Immature natural killer cell (primary cell): Measurements from ENCODE around the gene DOC2B. TPM values are rescaled to one million over a fixed set of nuclear protein-coding genes. Genes with fewer than 3 reads are reported as not detected.

Experiments used
- DNase-seq, 3 donors: peaks; one replicate each; pipeline ENCODE4 v3.0.0; 2022; ENCODE audit warnings: mixed read lengths in 1 of 3
- H3K27ac Mint-ChIP-seq, 6 donors: one replicate each; pipeline ENCODE4 v1.8.0; 2020; ENCODE audit warnings: mixed read lengths in 6 of 6, mild to moderate bottlenecking in 5 of 6, inconsistent platforms in 4 of 6, moderate library complexity in 3 of 6
- H3K27me3 Mint-ChIP-seq, 3 donors: one replicate each; pipeline ENCODE4 v1.8.0; 2020 to 2021; ENCODE audit warnings: low read depth in 3 of 3, mild to moderate bottlenecking in 3 of 3, mixed read lengths in 3 of 3, moderate library complexity in 3 of 3, inconsistent platforms in 1 of 3
- H3K36me3 Mint-ChIP-seq, 3 donors: one replicate each; pipeline ENCODE4 v1.8.0; 2020; ENCODE audit warnings: mixed read lengths in 3 of 3, inconsistent platforms in 2 of 3, mild to moderate bottlenecking in 2 of 3
- H3K4me1 Mint-ChIP-seq, 2 donors: one replicate each; pipeline ENCODE4 v1.8.0; 2020; ENCODE audit warnings: inconsistent platforms in 2 of 2, mild to moderate bottlenecking in 2 of 2, mixed read lengths in 2 of 2, moderate library complexity in 1 of 2
- H3K4me3 Mint-ChIP-seq, 5 donors: one replicate each; pipeline ENCODE4 v1.8.0; 2020; ENCODE audit warnings: mild to moderate bottlenecking in 5 of 5, mixed read lengths in 5 of 5, inconsistent platforms in 3 of 5, moderate library complexity in 3 of 5
- H3K9me3 Mint-ChIP-seq, 6 donors: one replicate each; pipeline ENCODE4 v1.8.0; 2020; ENCODE audit warnings: mild to moderate bottlenecking in 6 of 6, mixed read lengths in 6 of 6, inconsistent platforms in 4 of 6, moderate library complexity in 3 of 6
- polyA plus RNA-seq, 3 donors: library from polyadenylated mRNA; unstranded; fragments of 300-500 nt; fragmentation: Illumina TruSeq; gene quantifications; one replicate each; pipeline ENCODE4 v1.2.3, GENCODE V29; 2021

The DOC2B gene
- polyA plus RNA-seq, 3 donors from 2014 or later, result not detected

DNA sequence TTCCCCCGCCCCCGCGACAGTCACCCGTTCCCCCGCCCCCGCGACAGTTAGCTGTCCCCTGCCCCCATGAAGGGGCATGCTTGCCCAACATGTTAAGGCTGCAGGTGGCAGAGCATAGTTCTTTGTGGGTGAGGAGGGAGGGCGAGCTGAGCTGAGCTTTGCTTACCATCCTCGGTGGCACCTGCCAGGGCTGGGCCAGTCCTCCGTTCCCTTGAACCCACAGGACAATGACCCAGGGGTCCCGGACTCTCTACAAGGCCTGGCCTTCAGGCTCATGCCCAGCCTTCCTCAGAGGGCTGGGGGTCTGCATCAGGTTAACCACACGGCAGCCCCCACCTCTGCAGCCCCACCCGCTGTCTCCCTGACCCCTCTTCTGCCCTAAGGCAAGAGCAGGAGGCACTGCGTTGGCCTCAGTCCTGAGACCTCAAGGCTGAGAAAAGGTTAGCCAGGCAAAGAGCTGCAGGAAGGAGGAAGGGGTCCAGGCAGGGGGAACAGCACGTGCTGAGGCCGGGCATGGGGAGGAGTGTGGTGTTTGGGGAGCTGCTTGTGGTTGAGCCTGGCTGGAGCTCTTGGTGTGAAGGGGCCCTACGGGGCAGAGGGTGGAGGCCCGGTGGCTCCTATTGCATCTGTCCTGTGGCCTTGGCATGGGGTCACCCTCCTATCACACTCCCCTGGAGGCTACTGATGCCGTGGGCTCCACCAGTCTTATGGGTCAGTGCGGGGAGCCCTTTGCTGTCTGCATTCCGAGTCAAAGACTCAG, 11.4 kb upstream of the DOC2B start:
- Mint-ChIP-seq H3K36me3 (no peaks in the 10 kb centered on the region), H3K27ac (no peak overlapping the region), H3K27me3 (peaks cover 2 to 9% (median 6%) of the 10 kb centered on the region in 3 donors), H3K9me3 (peaks cover 0 to 1% (median 0%) of the 10 kb centered on the region in 6 donors), H3K4me1 (no peaks in the 10 kb centered on the region), H3K4me3 (no peak overlapping the region)
- DNase-seq, result no peak

DNA sequence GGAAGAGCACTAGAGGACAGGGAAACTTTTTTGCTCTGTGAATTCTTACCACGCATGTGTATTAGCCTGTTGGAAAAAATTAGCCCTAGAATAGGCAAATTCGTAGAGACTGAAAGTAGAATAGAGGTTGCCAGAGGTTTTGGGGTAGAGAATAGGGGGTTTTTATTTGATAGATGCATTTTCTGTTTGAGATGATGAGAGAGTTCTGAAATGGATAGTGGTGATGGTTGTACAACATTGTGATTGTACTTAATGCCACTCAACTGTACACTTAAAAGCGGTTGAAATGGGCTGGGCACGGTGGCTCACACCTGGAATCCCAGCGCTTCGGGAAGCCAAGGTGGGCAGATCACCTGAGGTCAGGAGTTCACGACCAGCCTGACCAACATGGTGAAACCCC, 8.0 kb upstream of the DOC2B start:
- peaks cover 0 to 4% of the 10 kb centered on the region in 2 donors for H3K4me1 Mint-ChIP-seq
- no peak overlapping the region for H3K27ac Mint-ChIP-seq
- no peak for DNase-seq
- no peaks in the 10 kb centered on the region for H3K36me3 Mint-ChIP-seq
- H3K27me3 Mint-ChIP-seq, result peaks cover 2 to 11% (median 6%) of the 10 kb centered on the region in 3 donors
- H3K9me3 Mint-ChIP-seq, result peaks cover 0 to 1% (median 0%) of the 10 kb centered on the region in 6 donors
- no peak overlapping the region for H3K4me3 Mint-ChIP-seq

DNA sequence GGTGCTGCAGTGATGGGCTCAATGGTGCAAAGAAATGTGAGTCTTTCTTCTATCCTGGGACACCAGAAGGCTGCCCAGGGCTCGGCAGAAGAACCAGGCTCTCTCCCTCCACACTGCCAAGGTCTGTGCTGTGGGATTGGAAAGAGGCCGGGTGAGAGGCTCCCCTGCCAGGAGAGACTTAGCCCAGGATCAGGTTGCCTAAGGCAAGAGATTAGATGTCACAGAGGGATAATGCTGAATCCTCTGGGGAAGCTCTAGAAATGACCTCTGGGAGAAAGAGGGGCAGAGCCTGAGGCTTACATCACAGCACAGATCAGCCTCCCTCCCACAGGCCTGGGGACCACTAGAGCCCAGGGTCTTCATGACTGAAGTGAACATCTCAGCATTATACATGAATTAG, 5.7 kb upstream of the DOC2B start:
- Mint-ChIP-seq H3K27ac (no peak overlapping the region), H3K9me3 (peaks cover 0 to 1% (median 0%) of the 10 kb centered on the region in 6 donors), H3K36me3 (no peaks in the 10 kb centered on the region), H3K27me3 (peaks cover 6 to 19% (median 8%) of the 10 kb centered on the region in 3 donors), H3K4me1 (peaks cover 0 to 6% of the 10 kb centered on the region in 2 donors), H3K4me3 (no peak overlapping the region)
- DNase-seq, result no peak

DNA sequence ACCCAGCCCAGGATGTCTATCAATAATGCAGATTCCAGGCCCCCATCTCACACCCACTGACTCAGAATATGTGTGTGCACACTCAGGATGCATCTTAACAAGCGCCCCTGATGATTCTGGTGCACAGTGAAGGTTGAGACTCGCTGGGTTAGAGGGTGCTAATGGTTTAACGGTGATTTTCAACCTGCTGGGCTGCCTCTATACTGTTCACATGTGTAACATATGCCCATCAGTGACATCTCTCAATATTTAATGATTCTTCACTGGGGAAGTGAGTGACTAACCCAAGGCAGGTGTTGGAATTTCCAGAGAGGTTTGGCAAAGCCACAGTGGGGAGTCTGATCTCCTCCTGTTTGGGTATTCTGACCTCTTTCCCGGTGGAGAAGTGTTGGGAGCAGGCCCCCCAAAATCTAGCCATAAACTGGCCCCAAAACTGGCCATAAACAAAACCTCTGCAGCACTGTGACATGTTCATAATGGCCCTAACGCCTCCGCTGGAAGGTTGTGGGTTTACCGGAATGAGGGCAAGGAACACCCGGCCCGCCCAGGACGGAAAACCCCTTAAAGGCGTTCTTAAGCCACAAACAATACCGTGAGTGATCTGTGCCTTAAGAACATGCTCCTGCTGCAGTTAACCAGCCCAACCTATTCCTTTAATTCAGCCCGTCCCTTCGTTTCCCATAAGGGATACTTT, 4.1 kb upstream of the DOC2B start:
- Mint-ChIP-seq H3K9me3 (peaks cover 0 to 1% (median 0%) of the 10 kb centered on the region in 6 donors), H3K4me1 (peaks cover 0 to 9% of the 10 kb centered on the region in 2 donors), H3K36me3 (no peaks in the 10 kb centered on the region), H3K27me3 (peaks cover 8 to 22% (median 10%) of the 10 kb centered on the region in 3 donors), H3K4me3 (peak overlapping the region in 1 of 5 donors; percentile 45), H3K27ac (peak overlapping the region in 1 of 6 donors; percentile 8)
- no peak for DNase-seq

DNA sequence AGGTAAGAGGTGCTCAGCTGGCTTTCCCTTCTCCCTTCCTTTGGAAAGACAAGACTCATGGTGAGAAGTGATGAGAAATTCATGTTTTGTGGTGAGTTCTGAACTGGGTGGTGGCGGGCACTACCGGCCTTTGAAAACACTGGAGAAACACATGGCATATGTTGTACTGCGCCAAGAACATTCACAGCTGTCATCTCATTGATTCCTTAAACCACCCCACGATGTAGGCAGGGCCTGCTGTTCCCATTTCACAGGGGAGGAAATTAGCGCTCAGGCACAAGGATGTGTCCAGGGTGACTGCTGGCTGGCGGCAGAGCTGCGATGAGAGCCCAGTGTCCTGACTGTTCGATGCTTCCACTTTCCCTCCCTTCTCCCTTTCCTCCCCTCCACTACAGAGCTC, 1.6 kb upstream of the DOC2B start:
- H3K4me1 Mint-ChIP-seq, result peaks cover 0 to 9% of the 10 kb centered on the region in 2 donors
- DNase-seq, result no peak
- no peaks in the 10 kb centered on the region for H3K9me3 Mint-ChIP-seq
- H3K36me3 Mint-ChIP-seq, result no peaks in the 10 kb centered on the region
- peaks cover 6 to 25% (median 8%) of the 10 kb centered on the region in 3 donors for H3K27me3 Mint-ChIP-seq
- no peak overlapping the region for H3K27ac Mint-ChIP-seq
- H3K4me3 Mint-ChIP-seq, result peak overlapping the region in 1 of 5 donors; percentile 20

DNA sequence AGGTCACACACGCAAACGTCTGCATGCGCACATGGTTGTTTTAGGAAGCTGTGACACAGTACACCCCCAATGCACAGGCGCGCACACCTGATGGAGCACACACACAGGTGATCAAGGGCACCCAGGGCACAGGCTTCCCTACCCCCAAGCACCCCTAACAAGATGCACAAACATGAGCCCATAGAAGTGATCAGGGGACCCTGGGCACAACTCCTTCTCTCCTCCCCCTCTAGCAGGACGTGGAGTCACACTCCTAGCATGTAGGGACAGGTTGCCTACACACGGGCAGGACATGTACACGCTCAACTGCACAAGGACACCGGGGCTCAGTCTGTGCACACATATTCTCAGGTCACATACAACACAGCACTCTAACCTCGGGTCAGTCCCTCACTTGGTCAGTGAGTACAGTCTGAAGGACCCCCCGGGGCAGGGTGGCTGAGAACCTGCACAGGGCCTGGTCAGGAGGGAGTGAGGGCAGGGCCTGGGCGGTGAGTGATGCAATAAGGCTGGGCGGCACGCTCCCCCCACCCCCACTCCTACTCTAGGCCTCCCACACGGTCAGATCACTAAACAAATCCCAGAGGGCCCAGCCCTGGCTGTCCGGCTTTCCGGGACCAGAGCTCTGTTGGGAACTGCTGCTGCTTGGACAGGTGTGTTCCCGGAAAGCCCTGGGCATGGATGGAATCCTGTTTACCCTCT, 751 bp upstream of the DOC2B start:
- Mint-ChIP-seq H3K36me3 (no peaks in the 10 kb centered on the region), H3K9me3 (no peaks in the 10 kb centered on the region), H3K27ac (no peak overlapping the region), H3K4me1 (peaks cover 0 to 9% of the 10 kb centered on the region in 2 donors), H3K27me3 (peaks cover 7 to 26% (median 9%) of the 10 kb centered on the region in 3 donors), H3K4me3 (peak overlapping the region; percentile 25 to 82 (median 53))
- DNase-seq, result no peak

DNA sequence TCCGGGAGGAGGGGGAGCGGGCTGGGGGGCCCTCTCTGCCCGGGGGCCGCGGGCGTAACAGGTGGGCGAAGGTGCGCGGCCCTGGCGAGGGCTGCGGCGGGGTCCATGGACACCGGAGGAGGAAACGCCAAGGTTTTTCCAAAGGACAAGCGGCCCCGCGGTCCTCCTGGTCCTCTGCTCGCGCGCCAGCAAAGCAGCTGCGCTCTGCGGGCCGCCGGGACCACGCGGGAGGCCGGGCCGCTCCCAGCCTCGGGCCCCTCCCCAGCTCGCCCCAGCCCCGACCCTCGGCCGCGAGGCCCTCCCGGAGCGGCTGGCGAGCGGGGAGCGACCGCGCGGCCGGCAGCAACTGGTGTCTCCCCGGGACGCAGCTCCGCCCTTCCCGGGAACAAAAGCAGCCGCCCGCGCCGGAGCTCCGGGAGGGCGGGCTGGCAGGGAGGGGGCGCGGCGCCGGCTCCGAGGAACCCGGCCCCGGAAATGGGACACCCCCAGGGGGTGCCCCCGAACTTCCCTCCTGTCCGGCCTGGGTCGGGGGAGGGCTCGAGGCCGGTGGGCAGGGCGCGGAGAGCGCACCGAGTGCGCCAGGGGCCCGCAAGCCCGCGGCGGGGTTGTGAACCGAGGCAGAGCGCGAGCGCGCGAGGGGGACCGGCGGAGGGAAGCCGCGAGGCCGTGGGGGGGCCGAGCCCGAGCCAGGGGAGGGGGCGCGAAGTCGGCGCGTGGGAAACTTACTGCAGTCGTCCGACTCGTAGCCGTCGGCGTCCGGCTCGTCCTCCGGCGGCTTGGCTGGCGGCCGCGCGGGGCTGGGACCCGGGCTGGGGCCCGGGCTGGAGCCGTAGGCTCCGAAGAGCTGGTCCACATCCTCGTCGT, 837 bp downstream of the DOC2B start:
- no peak overlapping the region for H3K27ac Mint-ChIP-seq
- H3K36me3 Mint-ChIP-seq, result no peaks in the 10 kb centered on the region
- no peaks in the 10 kb centered on the region for H3K9me3 Mint-ChIP-seq
- peaks cover 5 to 22% (median 10%) of the 10 kb centered on the region in 3 donors for H3K27me3 Mint-ChIP-seq
- H3K4me1 Mint-ChIP-seq, result peaks cover 0 to 5% of the 10 kb centered on the region in 2 donors
- H3K4me3 Mint-ChIP-seq, result no peak overlapping the region
- no peak for DNase-seq

DNA sequence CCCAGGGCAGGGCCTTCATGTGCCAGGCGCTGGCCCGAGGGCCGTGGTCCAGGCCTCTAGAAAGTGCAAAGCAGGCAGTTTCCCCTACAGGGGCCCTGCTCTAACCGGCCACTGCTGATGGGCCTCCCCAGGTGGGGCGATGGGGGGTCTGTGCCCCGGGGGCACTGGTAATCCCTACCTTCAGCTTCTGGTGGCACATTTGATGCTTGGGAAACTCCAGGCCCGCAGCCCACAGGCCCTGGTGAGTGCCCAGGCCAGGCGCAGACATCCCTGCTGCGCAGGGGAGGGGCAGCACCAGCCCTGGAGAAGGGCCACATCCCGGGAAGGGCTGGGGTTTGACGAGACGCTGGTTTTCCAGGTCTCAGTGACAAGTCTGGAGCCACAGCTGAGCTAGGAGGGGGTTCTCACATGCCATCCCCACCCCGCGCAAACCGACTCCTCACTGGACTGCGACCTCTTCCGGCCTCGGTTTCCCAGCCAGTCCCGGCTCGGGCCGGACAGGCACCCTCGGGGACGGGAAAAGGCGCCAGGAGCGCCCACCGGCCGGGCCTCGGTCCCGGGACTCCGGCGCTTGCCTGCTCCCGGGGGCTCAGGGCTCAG, 1.6 kb downstream of the DOC2B start:
- Mint-ChIP-seq H3K9me3 (no peaks in the 10 kb centered on the region), H3K4me1 (peaks cover 0 to 4% of the 10 kb centered on the region in 2 donors), H3K4me3 (no peak overlapping the region), H3K36me3 (no peaks in the 10 kb centered on the region), H3K27ac (no peak overlapping the region), H3K27me3 (peaks cover 4 to 20% (median 10%) of the 10 kb centered on the region in 3 donors)
- no peak for DNase-seq

DNA sequence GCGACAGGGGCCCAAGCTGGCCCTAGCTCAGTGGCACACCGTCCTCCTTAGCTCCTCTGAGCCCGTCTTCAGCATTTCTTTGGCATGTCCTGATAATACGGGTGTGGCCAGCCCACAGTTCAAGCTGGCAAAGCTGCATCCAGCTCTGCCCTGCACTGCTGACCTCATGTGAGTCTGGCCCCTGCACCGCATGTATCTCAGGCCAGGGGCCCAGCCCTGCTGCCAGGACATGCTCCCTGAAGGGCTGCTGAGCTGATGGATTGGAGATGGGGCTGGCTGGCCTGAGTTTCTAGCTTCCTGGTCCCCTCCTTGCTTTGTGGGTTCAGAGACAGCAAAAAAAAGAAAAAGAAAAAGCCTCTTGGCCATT, 2.4 kb downstream of the DOC2B start:
- H3K9me3 Mint-ChIP-seq, result no peaks in the 10 kb centered on the region
- no peaks in the 10 kb centered on the region for H3K36me3 Mint-ChIP-seq
- no peak overlapping the region for H3K4me3 Mint-ChIP-seq
- H3K27ac Mint-ChIP-seq, result no peak overlapping the region
- peaks cover 0 to 4% of the 10 kb centered on the region in 2 donors for H3K4me1 Mint-ChIP-seq
- peaks cover 4 to 15% (median 11%) of the 10 kb centered on the region in 3 donors for H3K27me3 Mint-ChIP-seq
- DNase-seq, result no peak

DNA sequence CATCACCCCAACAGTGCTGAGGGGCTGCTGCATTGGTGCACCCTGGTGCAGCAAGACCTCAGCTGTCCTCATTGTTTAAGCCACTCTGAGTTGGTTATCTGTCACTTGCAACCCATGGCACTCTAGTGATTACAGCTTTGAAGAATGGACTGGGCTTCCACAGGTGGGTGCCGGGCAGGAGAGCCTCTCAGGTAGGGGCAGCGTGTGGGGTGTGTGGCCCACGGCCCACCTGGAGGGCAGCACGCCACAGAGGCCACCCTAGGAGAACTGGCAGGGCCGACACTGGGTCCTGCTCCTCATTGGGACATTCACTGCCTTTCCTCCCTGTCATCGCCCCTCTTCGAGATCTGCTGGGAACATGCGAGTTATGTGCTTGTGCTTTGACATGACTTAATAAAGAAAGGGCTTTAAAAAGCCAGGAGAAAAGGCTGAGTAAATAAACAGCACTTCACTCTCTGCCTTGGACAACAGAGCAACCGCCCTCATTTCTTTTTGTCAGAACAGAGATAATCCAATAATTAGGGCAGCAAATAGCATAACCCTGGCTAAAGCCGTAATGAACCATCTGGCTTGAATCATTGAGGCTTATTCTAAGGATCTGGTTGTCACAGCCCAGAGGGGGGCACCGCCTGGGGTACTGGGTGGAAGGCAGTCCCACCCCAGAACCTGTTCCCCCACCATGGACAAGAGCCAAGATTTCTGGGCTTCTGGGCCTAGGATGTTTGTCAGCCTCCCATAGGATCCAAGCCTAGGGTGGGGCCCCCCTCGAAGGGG, 3.0 kb downstream of the DOC2B start:
- Mint-ChIP-seq H3K9me3 (no peaks in the 10 kb centered on the region), H3K36me3 (no peaks in the 10 kb centered on the region), H3K27ac (no peak overlapping the region), H3K4me3 (no peak overlapping the region), H3K4me1 (peaks cover 0 to 4% of the 10 kb centered on the region in 2 donors), H3K27me3 (peaks cover 2 to 13% (median 11%) of the 10 kb centered on the region in 3 donors)
- no peak for DNase-seq

DNA sequence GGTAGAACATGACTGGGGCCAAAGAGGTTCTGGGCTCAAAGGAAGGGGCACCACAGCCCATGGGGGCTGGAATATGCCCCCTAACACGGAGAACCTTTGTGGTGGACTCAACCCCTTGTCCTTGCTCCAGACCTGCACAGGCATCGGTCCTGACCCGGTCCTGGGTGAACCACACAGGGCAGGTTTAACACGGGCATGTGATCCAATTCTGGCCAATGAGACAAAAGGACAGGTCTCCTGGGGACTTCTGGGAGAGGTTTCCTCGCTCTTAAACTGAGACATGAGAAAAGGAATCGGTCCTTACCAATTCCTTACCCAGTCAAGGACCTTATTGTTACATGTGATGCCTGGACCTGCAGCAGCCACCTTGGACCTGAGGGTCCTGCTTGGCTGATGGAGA, 3.7 kb downstream of the DOC2B start:
- H3K4me3 Mint-ChIP-seq, result peak overlapping the region in 1 of 5 donors; percentile 42
- H3K9me3 Mint-ChIP-seq, result no peaks in the 10 kb centered on the region
- peaks cover 2 to 13% (median 11%) of the 10 kb centered on the region in 3 donors for H3K27me3 Mint-ChIP-seq
- no peak for DNase-seq
- H3K4me1 Mint-ChIP-seq, result peaks cover 0 to 4% of the 10 kb centered on the region in 2 donors
- no peak overlapping the region for H3K27ac Mint-ChIP-seq
- H3K36me3 Mint-ChIP-seq, result no peaks in the 10 kb centered on the region

DNA sequence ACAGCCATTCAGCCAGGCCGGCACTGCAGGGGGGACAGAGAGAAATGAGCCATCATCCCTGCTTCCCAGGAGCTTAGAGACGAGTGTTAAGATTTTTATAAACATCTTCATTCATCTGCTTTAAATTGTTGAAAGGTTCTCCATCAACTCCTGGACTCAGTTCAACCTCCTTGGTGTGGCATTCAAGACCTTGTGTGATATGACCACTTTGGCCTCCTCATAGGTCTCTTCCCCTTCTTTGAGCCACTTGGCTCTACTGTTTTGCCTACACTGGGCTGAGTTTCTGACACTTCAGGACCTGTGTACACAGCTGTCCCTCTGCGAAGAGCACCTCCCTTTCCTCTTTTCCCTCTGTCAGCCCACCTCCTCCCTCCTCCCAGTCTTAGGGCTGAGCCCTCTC, 4.3 kb downstream of the DOC2B start:
- Mint-ChIP-seq H3K27me3 (peaks cover 2 to 12% (median 9%) of the 10 kb centered on the region in 3 donors), H3K36me3 (no peaks in the 10 kb centered on the region), H3K4me3 (no peak overlapping the region), H3K27ac (no peak overlapping the region), H3K9me3 (no peaks in the 10 kb centered on the region), H3K4me1 (peaks cover 0 to 3% of the 10 kb centered on the region in 2 donors)
- DNase-seq, result no peak
